ENCODE data around the gene LHX6. TPM values are rescaled to one million over a fixed set of nuclear protein-coding genes. Genes with fewer than 3 reads are reported as not detected.

LHX6 gene
- total and polyA plus RNA-seq, 2 of the 4 experiments (the other 2 are of a cell fraction) = under 0.01 to 0.05 TPM

GRCh38 chr9:122216138-122216797 is 12.5 kb downstream of the LHX6 start:
- H3K27me3 ChIP-seq (ENCODE audit: control insufficient read depth, insufficient read depth, low read length) = peaks cover 93% of the 10 kb centered on the region
- no peak overlapping the region for H2AFZ ChIP-seq (replicated peaks; ENCODE audit: low read length, poor library complexity)
- H2AK5ac ChIP-seq (ENCODE audit: low read depth, low read length) = no peak overlapping the region
- H3K36me3 ChIP-seq (ENCODE audit: control insufficient read depth, insufficient read depth, low read length) = no peaks in the 10 kb centered on the region
- CTCF ChIA-PET = no interaction called here
- no peak for ATAC-seq (ENCODE audit: low read depth)
- H2BK120ac ChIP-seq (ENCODE audit: low read depth, low read length) = no peak overlapping the region
- H3K9me3 ChIP-seq (ENCODE audit: control insufficient read depth, insufficient read depth, low read length) = peaks cover 14% of the 10 kb centered on the region
- no peak overlapping the region for H3K14ac ChIP-seq (replicated peaks; ENCODE audit: low read depth, low read length)
- peaks cover 18% of the 10 kb centered on the region for H4K20me1 ChIP-seq (ENCODE audit: insufficient read depth, low read length)
- H4K91ac ChIP-seq (ENCODE audit: insufficient read depth, low read depth, low read length) = no peak overlapping the region
- no peaks in the 10 kb centered on the region for H3K79me1 ChIP-seq (ENCODE audit: low read depth in 1 of 2, low read length in 2 of 2)
- no peak overlapping the region for H2BK20ac ChIP-seq (ENCODE audit: low read depth, low read length)
- peaks cover 6% of the 10 kb centered on the region; the same call in 1 of the 2 replicates for H3K4me1 ChIP-seq (ENCODE audit: control insufficient read depth, insufficient read depth, low read length)
- H2AK9ac ChIP-seq (replicated peaks; ENCODE audit: low read depth, low read length, poor library complexity) = no peak overlapping the region
- H3K23ac ChIP-seq (ENCODE audit: low read depth, low read length) = no peak overlapping the region
- H3K9ac ChIP-seq (ENCODE audit: low read depth, low read length) = no peak overlapping the region
- H2BK15ac ChIP-seq (ENCODE audit: low read depth, low read length) = no peak overlapping the region
- no TSS peak for BruUV-seq (replicated peaks)
- no peak overlapping the region for H3K27ac ChIP-seq (ENCODE audit: insufficient read depth, low read length)
- no peak overlapping the region for H4K8ac ChIP-seq (ENCODE audit: low read depth in 2 of 2, low read length in 2 of 2)
- no peak overlapping the region for H3K4ac ChIP-seq (ENCODE audit: low read depth, low read length)
- no peak overlapping the region for H3K4me2 ChIP-seq (ENCODE audit: low read depth, low read length)
- H3K56ac ChIP-seq (ENCODE audit: extremely low read depth, insufficient read depth, low read length) = no peak overlapping the region
- POLR2A ChIA-PET (ENCODE audit: unreplicated experiment) = no interaction called here
- no peak overlapping the region for H2BK5ac ChIP-seq (ENCODE audit: low read depth, low read length, poor library complexity, severe bottlenecking)
- dilution Hi-C loops (cut with HindIII; ENCODE audit: low sequenced_read_pairs, unreplicated experiment) (no loop called here), in situ Hi-C loops (cut with MboI; ENCODE audit: low sequenced_read_pairs) (no loop called here), intact Hi-C loops (cut with micrococcal nuclease) (no loop called here)
- TF ChIP-seq POLR2A (IDR thresholded peaks at IDR 0.05; ENCODE audit: low read depth, low read length) = no peak
- no peak for TF ChIP-seq MXI1 (IDR thresholded peaks at IDR 0.05; ENCODE audit: borderline replicate concordance, low read depth, low read length)
- no peak for TF ChIP-seq SMC3 (IDR thresholded peaks at IDR 0.05; ENCODE audit: low read depth, low read length)
- TF ChIP-seq, protein P1, sequence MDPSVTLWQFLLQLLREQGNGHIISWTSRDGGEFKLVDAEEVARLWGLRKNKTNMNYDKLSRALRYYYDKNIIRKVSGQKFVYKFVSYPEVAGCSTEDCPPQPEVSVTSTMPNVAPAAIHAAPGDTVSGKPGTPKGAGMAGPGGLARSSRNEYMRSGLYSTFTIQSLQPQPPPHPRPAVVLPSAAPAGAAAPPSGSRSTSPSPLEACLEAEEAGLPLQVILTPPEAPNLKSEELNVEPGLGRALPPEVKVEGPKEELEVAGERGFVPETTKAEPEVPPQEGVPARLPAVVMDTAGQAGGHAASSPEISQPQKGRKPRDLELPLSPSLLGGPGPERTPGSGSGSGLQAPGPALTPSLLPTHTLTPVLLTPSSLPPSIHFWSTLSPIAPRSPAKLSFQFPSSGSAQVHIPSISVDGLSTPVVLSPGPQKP (IDR thresholded peaks at IDR 0.05; ENCODE audit: borderline replicate concordance, low read depth, low read length) = no peak
- TF ChIP-seq FOS (IDR thresholded peaks at IDR 0.05; ENCODE audit: low read depth, low read length) = no peak
- TF ChIP-seq CEBPB (IDR thresholded peaks at IDR 0.05; ENCODE audit: low read depth, low read length) = no peak
- TF ChIP-seq MAFK (IDR thresholded peaks at IDR 0.05; ENCODE audit: low read depth, low read length) = no peak
- TF ChIP-seq BHLHE40 (IDR thresholded peaks at IDR 0.05; ENCODE audit: low read depth, low read length) = no peak
- no peak for DNase-seq
- H4K5ac ChIP-seq (ENCODE audit: low read depth, low read length) = no peak overlapping the region
- H3K4me3 ChIP-seq (ENCODE audit: insufficient read depth, low read depth, low read length) = no peak overlapping the region
- H3K9me1 ChIP-seq (ENCODE audit: insufficient read depth, low read length) = no peaks in the 10 kb centered on the region
- no peak overlapping the region for H3K18ac ChIP-seq (ENCODE audit: low read depth, low read length)
- no CpG with 5 or more reads among the region's 4 CpGs for WGBS, 2 experiments (ENCODE audit: extremely low coverage in 2 of 2, insufficient read length in 1 of 2)
